GM06990 (cell line): ENCODE data around the gene DHX58.

ENCODE experiments used
- DNase-seq: peaks from one replicate; pipeline ENCODE4 v3.0.0-alpha.2; 2011; ENCODE audit not compliant: insufficient read length; ENCODE audit errors: extremely low read depth
- H3K27me3 ChIP-seq: replicated peaks from 2 replicates; pipeline ENCODE4 v1.6.0; 2011; ENCODE audit warnings: low read length; ENCODE audit not compliant: control insufficient read depth, insufficient read depth
- H3K36me3 ChIP-seq: 2 replicates; pipeline ENCODE4 v1.5.1; 2011; ENCODE audit warnings: low read length; ENCODE audit not compliant: control insufficient read depth, insufficient read depth
- H3K4me3 ChIP-seq: replicated peaks from 2 replicates; pipeline ENCODE4 v1.5.1; 2011; ENCODE audit warnings: low read depth, mild to moderate bottlenecking, control low read depth, low read length
- TF ChIP-seq, protein P1 (sequence below): IDR thresholded peaks from 2 replicates; pipeline ENCODE4 v1.5.1; 2011; ENCODE audit warnings: low read length, control low read depth, mild to moderate bottlenecking, inconsistent platforms; ENCODE audit not compliant: insufficient read depth, poor library complexity, severe bottlenecking

Gene DHX58

DNA sequence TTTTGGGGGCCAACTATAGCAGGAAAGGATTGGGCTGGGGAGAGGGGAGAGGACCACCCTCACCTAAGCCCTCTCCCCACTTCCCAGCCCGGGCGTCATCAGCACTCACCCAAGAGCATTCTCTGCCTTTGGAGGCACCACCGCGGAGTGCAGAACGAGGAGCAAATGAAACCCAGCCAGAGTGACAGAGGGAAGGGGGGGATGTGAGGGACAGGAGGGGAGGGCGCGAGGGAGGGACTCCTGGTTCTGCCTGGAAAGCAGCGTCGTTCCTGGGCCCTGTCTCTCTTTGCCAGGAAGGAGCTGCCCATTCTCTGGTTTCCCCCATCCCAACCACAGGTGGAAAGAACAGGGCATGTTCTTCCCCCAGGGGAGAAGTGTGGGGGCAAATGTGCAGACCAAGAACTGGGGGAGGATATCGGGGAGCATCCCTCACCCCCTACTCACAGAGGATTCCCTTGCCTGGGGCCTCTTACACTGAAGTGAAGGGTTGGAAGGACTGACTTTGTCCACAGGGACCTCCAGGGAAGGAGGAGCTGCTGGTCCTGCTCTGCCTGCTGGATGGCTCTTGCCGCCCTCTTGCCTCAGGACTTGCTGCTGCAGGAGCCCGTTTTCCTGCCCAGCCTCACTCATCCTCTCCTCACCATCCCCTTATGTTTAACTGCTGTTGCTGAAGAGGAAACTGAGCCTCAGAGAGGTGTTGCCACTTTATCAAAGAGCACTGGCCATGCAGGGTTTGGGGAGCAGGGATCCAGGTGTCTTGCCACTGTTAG lies 58.6 kb downstream of the DHX58 start:
- Histone ChIP-seq H3K27me3 (peaks cover 2% of the 10 kb centered on the region; the same call in 1 of the 2 replicates), H3K4me3 (no peak overlapping the region), H3K36me3 (no peaks in the 10 kb centered on the region)
- DNase-seq = no peak
- TF ChIP-seq, protein P1, sequence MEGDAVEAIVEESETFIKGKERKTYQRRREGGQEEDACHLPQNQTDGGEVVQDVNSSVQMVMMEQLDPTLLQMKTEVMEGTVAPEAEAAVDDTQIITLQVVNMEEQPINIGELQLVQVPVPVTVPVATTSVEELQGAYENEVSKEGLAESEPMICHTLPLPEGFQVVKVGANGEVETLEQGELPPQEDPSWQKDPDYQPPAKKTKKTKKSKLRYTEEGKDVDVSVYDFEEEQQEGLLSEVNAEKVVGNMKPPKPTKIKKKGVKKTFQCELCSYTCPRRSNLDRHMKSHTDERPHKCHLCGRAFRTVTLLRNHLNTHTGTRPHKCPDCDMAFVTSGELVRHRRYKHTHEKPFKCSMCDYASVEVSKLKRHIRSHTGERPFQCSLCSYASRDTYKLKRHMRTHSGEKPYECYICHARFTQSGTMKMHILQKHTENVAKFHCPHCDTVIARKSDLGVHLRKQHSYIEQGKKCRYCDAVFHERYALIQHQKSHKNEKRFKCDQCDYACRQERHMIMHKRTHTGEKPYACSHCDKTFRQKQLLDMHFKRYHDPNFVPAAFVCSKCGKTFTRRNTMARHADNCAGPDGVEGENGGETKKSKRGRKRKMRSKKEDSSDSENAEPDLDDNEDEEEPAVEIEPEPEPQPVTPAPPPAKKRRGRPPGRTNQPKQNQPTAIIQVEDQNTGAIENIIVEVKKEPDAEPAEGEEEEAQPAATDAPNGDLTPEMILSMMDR = no peak

DNA sequence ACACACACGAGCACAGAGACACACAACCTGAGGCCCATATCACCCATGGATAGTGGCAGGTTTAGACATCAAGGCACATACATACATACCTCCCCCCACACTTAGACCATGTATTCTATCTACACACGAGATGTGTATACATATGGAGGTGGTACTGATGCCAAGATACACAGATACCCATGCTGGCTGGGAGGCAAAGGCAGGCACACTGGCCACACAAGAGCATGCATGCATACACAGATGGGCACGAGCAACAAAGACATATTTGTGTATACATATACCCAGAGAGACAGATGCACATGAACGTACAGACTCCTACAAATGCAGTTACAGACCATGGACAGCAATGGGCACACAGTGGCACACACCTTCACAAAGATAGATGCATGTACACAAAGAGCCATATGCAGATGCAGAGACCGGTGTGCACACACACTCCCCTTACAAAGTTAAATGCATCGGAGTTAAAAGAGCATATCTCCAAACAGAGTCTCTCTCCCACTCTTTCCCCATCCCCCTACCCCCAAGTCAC lies 60.1 kb downstream of the DHX58 start:
- TF ChIP-seq, protein P1 = no peak
- DNase-seq = no peak
- Histone ChIP-seq H3K4me3 (no peak overlapping the region), H3K27me3 (peaks cover 2% of the 10 kb centered on the region), H3K36me3 (no peaks in the 10 kb centered on the region)

DNA sequence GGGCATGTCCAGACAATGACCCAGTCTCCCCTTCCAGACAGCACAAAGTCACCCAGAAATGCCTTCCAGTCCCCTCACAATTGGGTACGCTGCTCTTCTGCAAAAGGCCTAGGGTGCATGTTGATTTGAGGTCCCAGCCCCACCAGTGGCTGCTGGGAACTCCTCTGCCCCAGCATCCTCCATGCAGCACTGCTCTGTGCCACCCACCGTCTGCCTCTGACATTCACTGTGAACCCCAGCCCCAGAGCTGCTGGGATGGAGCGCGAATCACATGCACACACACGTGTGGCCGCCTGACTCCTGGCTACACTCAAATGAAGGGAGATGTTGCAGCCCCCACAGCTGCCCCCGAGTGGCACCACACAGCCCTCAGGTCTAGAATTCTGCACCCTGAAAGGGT lies 60.9 kb downstream of the DHX58 start:
- Histone ChIP-seq H3K36me3 (no peaks in the 10 kb centered on the region), H3K27me3 (peaks cover 2% of the 10 kb centered on the region), H3K4me3 (no peak overlapping the region)
- DNase-seq = no peak
- TF ChIP-seq, protein P1 = no peak
